Measurements from ENCODE around the gene COLGALT1. TPM values are rescaled to one million over a fixed set of nuclear protein-coding genes. Genes with fewer than 3 reads are reported as not detected.
A peak's percentile ranks its signal among the peaks of the same experiment; 100 is the strongest.

COLGALT1 gene
- total and polyA plus RNA-seq, 10 of the 15 experiments (the other 5 are each of a cell fraction or from before 2014, with no cell fraction given), result 1.2 to 78.8 (median 29.8) TPM

- no peak overlapping the region for H3K9ac ChIP-seq (ENCODE audit: control insufficient read depth, insufficient read depth, low read length)
- no TSS peak for BruUV-seq (replicated peaks)
- no peak overlapping the region for H3K27ac ChIP-seq (ENCODE audit: control insufficient read depth, insufficient read depth)
- FAIRE-seq, result no peak
- peaks cover 8 to 28% of the 10 kb centered on the region in 2 experiments; a peak in 3 of 4 replicates for H3K36me3 ChIP-seq (ENCODE audit: control insufficient read depth in 2 of 2, insufficient read depth in 2 of 2, low read length in 1 of 2)
- DNase-seq (ENCODE audit: low read depth, low spot score), result no peak
- no peaks in the 10 kb centered on the region for H3K9me3 ChIP-seq (replicated peaks; ENCODE audit: control insufficient read depth, insufficient read depth, low read length)
- H3K4me2 ChIP-seq (ENCODE audit: control insufficient read depth, insufficient read depth), result no peak overlapping the region
- H3K79me2 ChIP-seq (ENCODE audit: control insufficient read depth, insufficient read depth, low read length), result no peaks in the 10 kb centered on the region
- intact Hi-C loops (cut with micrococcal nuclease; ENCODE audit: unreplicated experiment), result no loop called here
- no peaks in the 10 kb centered on the region for H3K4me1 ChIP-seq (ENCODE audit: control insufficient read depth, insufficient read depth, low read length)
- no peaks in the 10 kb centered on the region for H4K20me1 ChIP-seq (ENCODE audit: control insufficient read depth, insufficient read depth)
- in situ Hi-C loops (cut with MboI), result no loop called here
- no peak overlapping the region for H2AFZ ChIP-seq (ENCODE audit: control insufficient read depth, low read depth, low read length)
- ChIA-PET POLR2A (interaction anchor here (0.6 kb wide), 1 partner anchor 220 kb away, joined by 3 read pairs; no protein-coding TSS in a partner anchor), CTCF (interaction anchor here (0.6 kb wide), 1 partner anchor 97 kb away, joined by 4 read pairs; no protein-coding TSS in a partner anchor), SMC1A (ENCODE audit: uncharacterized antibody, unreplicated experiment) (no interaction called here), RAD21 (ENCODE audit: unreplicated experiment) (no interaction called here)
- TF ChIP-seq RAD21 (IDR thresholded peaks at IDR 0.05; ENCODE audit: insufficient read depth, low read depth, low read length), result no peak
- no peak for TF ChIP-seq CREB1 (IDR thresholded peaks at IDR 0.05; ENCODE audit: low read depth)
- TF ChIP-seq USF2 (IDR thresholded peaks at IDR 0.05; ENCODE audit: borderline replicate concordance, low read depth, low read length), result no peak
- no peak for TF ChIP-seq GABPA (IDR thresholded peaks at IDR 0.05; ENCODE audit: low read depth)
- 0 out of 2 replicates have a peak, but pooled peaks have one; percentile 12 for TF ChIP-seq POLR2A (IDR thresholded peaks at IDR 0.05; ENCODE audit: low read depth, low read length)
- no peak for TF ChIP-seq MYC (IDR thresholded peaks at IDR 0.05; ENCODE audit: insufficient read depth, insufficient read length, insufficient replicate concordance, low read length, severe bottlenecking)
- no peak for TF ChIP-seq CREM (IDR thresholded peaks at IDR 0.05; ENCODE audit: low read depth)
- no peak overlapping the region for H3K4me3 ChIP-seq
- ATAC-seq, result no peak
- WGBS (ENCODE audit: insufficient coverage, insufficient replicate concordance, low lambda C conversion rate, missing lambda C conversion rate), result 96% methylated on average over 19 of the region's 19 CpGs
- H3K27me3 ChIP-seq (replicated peaks in 1 of 2; ENCODE audit: control insufficient read depth in 2 of 2, insufficient read depth in 2 of 2, low read length in 1 of 2), result no peaks in the 10 kb centered on the region
Observed at GRCh38 chr19:17581211-17581874, 25.9 kb downstream of the COLGALT1 start.

Data from GM12878 (cell line).